ENCODE measurements around the gene CACNB2.

DNA sequence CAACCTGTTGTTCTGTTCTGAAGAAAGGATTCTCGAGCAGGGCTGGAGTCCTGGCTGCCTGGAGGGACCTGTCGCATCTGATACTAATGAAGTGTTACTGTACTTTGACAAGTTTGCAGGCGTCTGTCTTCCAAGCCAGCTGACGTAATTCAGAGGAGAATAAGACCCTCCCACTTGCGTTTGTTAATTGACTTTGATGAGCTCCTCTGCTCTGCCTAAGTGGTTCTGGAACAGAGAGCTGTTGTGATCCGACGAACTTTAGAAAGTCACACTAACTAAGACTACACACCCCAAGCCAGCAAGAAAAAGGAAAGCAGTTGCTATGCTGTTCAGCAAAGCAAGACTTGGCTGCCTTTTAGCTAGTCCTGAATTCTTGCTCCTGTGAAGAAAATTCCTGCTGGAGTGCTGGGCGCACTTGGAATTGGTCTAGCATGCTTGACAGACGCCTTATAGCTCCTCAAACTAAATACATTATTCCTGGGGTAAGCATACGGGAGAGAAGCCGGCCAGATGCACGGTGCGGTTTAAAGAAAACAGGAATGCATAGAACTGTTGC, 200.3 kb downstream of the CACNB2 start:
- TF ChIP-seq, protein P1, sequence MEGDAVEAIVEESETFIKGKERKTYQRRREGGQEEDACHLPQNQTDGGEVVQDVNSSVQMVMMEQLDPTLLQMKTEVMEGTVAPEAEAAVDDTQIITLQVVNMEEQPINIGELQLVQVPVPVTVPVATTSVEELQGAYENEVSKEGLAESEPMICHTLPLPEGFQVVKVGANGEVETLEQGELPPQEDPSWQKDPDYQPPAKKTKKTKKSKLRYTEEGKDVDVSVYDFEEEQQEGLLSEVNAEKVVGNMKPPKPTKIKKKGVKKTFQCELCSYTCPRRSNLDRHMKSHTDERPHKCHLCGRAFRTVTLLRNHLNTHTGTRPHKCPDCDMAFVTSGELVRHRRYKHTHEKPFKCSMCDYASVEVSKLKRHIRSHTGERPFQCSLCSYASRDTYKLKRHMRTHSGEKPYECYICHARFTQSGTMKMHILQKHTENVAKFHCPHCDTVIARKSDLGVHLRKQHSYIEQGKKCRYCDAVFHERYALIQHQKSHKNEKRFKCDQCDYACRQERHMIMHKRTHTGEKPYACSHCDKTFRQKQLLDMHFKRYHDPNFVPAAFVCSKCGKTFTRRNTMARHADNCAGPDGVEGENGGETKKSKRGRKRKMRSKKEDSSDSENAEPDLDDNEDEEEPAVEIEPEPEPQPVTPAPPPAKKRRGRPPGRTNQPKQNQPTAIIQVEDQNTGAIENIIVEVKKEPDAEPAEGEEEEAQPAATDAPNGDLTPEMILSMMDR (conservative IDR thresholded peaks at IDR 0.05): no peak
- TF ChIP-seq EZH2 (IDR thresholded peaks at IDR 0.05; ENCODE audit: low read depth): no peak
